ENCODE results near the gene SPIRE2.
A peak's percentile ranks its signal among the peaks of the same experiment; 100 is the strongest.
"Not testable (repeated sequence)": the region's sequence is repeated elsewhere in the genome, so short reads cannot be mapped to it uniquely, and the experiment has no call there.

The SPIRE2 gene

GRCh38 chr16:89828199-89828869 lies at the start of gene SPIRE2:
SPIRE2 (plus strand) TSS chr16:89828475; CDS start chr16:89828551, 76 bp downstream.
- peak; percentile 31 to 51 for DNase-seq (ENCODE audit: low read depth in 2 of 2)

- no peak for DNase-seq (ENCODE audit: low read depth in 2 of 2)
Measured at GRCh38 chr16:89779231-89779908, 48.9 kb upstream of the SPIRE2 start.

GRCh38 chr16:89779909-89780305 lies 48.4 kb upstream of the SPIRE2 start:
- no peak for DNase-seq (ENCODE audit: low read depth in 2 of 2)

- DNase-seq (ENCODE audit: low read depth in 2 of 2), result no peak
Measured at GRCh38 chr16:89782489-89782888, 45.8 kb upstream of the SPIRE2 start.

- DNase-seq (ENCODE audit: low read depth in 2 of 2), result not testable (repeated sequence)
Measured at GRCh38 chr16:89783952-89784351, 44.3 kb upstream of the SPIRE2 start.

GRCh38 chr16:89784406-89784805 lies 43.9 kb upstream of the SPIRE2 start:
- DNase-seq (ENCODE audit: low read depth in 2 of 2), result no peak

- no peak for DNase-seq (ENCODE audit: low read depth in 2 of 2)
Measured at GRCh38 chr16:89785523-89786155, 42.6 kb upstream of the SPIRE2 start.

GRCh38 chr16:89786474-89787364 lies 41.6 kb upstream of the SPIRE2 start:
- DNase-seq (ENCODE audit: low read depth in 2 of 2), result no peak

GRCh38 chr16:89787365-89787805 lies 40.9 kb upstream of the SPIRE2 start:
- DNase-seq (ENCODE audit: low read depth in 2 of 2), result no peak

GRCh38 chr16:89791278-89791995 lies 36.8 kb upstream of the SPIRE2 start:
- DNase-seq (ENCODE audit: low read depth in 2 of 2), result no peak

- peak; percentile 28 to 47 for DNase-seq (ENCODE audit: low read depth in 2 of 2)
Measured at GRCh38 chr16:89793092-89793491, 35.2 kb upstream of the SPIRE2 start.

GRCh38 chr16:89793955-89794354 lies 34.3 kb upstream of the SPIRE2 start:
- DNase-seq (ENCODE audit: low read depth in 2 of 2), result no peak

- DNase-seq (ENCODE audit: low read depth in 2 of 2), result no peak
Measured at GRCh38 chr16:89795676-89796075, 32.6 kb upstream of the SPIRE2 start.

GRCh38 chr16:89796104-89796503 lies 32.2 kb upstream of the SPIRE2 start:
- no peak for DNase-seq (ENCODE audit: low read depth in 2 of 2)

- no peak for DNase-seq (ENCODE audit: low read depth in 2 of 2)
Measured at GRCh38 chr16:89798126-89798525, 30.1 kb upstream of the SPIRE2 start.

GRCh38 chr16:89798832-89799370 lies 29.4 kb upstream of the SPIRE2 start:
- no peak for DNase-seq (ENCODE audit: low read depth in 2 of 2)

GRCh38 chr16:89801800-89802199 lies 26.5 kb upstream of the SPIRE2 start:
- DNase-seq (ENCODE audit: low read depth in 2 of 2), result no peak

- no peak for DNase-seq (ENCODE audit: low read depth in 2 of 2)
Measured at GRCh38 chr16:89805136-89805905, 23.0 kb upstream of the SPIRE2 start.

GRCh38 chr16:89806589-89807193 lies 21.6 kb upstream of the SPIRE2 start:
- DNase-seq (ENCODE audit: low read depth in 2 of 2), result not testable (repeated sequence)

GRCh38 chr16:89808475-89808874 lies 19.8 kb upstream of the SPIRE2 start:
- no peak for DNase-seq (ENCODE audit: low read depth in 2 of 2)
